Fibroblast of gingiva (primary cell): ENCODE measurements around the gene P2RX6.
"Not testable (repeated sequence)": the region's sequence is repeated elsewhere in the genome, so short reads cannot be mapped to it uniquely, and the experiment has no call there.

ENCODE experiments used
- DNase-seq: peaks from one replicate; pipeline ENCODE4 v3.0.0-alpha.2; 2011; ENCODE audit warnings: low read depth

Gene P2RX6

GRCh38 chr22:21031545-21032036 is 16.6 kb downstream of the P2RX6 start:
- no peak for DNase-seq

DNA sequence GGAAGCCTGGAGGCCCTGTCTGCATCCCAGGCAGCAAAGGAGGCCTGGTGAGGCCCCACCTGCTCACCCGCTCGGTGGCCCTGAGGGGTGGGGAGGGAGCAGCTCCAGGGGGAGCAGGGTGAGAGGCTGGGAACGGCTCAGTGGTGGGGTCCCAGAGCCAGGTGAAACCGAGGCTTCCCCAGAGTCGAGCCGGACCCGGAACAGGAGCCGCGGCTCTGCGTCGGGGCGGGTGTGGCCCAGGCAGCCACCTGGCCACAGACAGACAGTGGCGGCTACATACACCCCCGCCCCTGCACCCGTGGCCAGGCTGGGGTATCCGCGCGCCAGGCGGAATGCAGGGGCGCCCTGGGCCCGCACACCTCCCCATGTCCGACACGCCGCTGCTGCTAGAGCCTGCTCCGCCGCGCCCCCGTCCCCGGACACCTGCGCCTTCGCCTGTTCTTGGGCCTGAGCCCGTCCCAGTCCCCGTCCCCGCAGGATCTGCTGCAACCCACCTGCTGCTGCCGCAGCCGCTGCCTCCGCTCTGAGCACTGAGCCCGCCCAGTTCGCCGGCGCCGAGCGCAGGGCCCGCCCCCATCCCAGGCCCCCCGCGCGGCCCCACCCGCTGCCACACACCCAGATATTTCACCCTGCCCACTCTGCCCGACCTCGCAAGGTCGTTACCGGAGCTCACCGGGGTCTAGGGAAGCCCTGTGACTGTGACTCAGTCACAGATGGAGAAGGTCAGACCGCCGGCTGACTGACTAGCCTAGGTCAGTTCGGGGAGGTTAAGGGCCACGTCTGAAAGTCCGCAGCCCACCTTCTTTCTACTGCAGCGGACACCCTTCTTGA is 17.3 kb downstream of the P2RX6 start, which contains the start of gene SLC7A4:
Gene SLC7A4, minus strand, starts transcription at position 525 of the 831 bp plus-strand sequence. CDS start 749 bp downstream, outside the sequence.
- DNase-seq = no peak

GRCh38 chr22:21032868-21033688 is 18.1 kb downstream of the P2RX6 start:
- no peak for DNase-seq

DNA sequence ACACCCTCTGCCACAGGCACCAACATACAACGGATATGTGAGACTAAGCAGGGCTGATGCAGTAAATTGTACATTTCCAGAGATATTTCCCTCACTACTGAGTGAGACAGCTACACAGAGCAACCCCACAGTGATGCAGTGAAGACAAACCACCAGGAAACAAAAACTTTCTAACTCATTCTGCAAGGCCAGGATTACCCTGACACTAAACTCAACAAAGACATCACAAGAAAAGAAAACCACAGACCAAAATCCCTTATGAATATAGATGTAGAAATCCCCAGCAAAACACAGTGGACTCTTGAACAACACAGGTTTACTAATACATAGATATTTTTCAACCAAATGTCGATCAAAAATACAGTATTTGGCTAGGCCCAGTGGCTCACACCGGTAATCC is 18.9 kb downstream of the P2RX6 start:
- DNase-seq = no peak

- DNase-seq = no peak
Observed at GRCh38 chr22:21034989-21035388, 20.0 kb downstream of the P2RX6 start.

DNA sequence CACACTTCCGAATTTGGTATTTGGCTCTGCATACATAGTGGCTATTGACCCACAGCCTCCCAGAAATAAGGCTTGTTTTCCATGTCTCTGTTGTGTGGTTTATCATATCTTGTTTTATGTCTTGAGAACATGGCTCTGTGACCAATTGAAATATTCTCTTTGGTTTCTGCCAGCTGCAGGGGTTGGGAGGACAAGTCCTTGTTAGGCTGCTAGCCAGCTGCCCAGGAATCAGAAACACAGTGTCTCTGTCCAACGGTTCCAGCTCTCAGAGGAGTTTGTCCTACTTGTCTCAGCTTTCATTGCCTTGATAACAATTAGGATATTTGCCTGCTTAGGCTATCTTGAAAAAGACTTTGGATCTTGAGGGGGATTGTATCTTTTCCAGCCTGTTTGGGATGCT is 23.4 kb downstream of the P2RX6 start:
- peak; percentile 40 for DNase-seq

- not testable (repeated sequence) for DNase-seq
Observed at GRCh38 chr22:21039158-21039557, 24.2 kb downstream of the P2RX6 start.

GRCh38 chr22:21041937-21042336 is 27.0 kb downstream of the P2RX6 start:
- DNase-seq = peak; percentile 45

GRCh38 chr22:21042978-21043859 is 28.3 kb downstream of the P2RX6 start:
- DNase-seq = no peak

DNA sequence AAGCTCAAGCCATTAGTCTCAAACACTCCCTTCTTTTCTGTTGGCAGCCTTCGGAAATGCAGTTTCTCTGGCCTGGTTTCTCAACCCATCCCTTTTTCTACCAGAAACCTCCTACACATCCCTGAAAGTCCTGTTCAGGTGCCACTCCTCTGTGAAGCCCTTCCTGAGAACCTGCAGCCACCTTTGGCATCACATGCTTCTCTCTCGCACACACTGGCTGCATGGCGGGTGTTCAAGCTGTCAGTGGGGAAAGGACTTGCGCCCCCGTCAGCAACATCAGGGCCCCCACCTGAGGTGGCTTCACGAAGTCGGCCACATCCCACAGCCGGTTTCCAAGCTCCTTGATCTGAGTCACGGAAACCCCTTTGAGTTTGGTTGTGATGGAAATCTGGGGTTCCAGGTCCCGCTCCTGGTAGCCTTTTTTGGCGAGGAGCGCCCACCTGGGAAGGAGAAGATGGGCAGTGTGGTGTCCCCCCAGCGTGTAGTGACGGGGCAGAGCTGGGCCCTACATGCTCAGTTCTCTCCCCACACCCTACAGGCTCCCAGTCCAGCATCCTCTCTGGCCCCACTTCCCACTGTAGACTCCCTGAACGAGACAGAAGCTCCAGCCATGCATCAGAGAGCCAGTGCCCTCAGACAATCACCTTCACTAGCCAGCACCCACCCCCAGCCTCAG is 29.0 kb downstream of the P2RX6 start:
- DNase-seq = no peak

DNA sequence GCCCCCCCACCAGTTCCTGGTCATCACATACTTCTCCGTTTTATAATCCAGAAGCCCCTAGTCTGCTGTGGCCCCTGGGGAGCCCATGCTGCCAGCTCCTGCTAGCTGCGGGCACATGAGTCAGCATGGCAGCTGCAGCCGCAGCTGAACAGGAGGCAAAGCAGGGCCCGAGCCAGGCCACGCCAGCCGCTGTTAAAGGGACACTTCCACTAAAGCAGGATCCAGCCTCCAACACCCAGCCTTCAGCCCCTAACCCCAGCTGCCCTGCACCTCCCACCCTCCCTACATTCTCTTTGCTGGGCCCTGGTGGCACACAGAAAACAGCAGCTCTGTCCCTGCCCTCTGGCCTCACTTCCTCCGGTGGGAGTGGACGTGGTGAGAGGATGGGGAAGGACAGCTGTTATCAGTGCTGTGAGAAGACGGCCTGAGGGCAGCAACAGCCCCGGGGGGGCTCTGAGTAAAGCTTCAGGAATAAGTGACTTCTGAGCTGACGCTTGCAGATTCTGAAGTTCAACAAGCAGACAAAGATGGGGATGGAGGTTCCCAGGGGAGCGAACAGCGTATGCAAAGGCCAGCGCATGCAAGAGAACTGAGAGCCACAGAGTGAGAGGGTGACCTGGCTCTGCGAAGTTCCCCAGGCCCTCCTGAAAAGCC is 30.1 kb downstream of the P2RX6 start:
- peak; percentile 70 for DNase-seq

GRCh38 chr22:21045585-21046294 is 30.8 kb downstream of the P2RX6 start, which contains the start of gene LRRC74B:
TSS of gene LRRC74B (plus strand) at chr22:21045946. CDS start at chr22:21045987, 41 bp downstream.
- peak; percentile 91 for DNase-seq

DNA sequence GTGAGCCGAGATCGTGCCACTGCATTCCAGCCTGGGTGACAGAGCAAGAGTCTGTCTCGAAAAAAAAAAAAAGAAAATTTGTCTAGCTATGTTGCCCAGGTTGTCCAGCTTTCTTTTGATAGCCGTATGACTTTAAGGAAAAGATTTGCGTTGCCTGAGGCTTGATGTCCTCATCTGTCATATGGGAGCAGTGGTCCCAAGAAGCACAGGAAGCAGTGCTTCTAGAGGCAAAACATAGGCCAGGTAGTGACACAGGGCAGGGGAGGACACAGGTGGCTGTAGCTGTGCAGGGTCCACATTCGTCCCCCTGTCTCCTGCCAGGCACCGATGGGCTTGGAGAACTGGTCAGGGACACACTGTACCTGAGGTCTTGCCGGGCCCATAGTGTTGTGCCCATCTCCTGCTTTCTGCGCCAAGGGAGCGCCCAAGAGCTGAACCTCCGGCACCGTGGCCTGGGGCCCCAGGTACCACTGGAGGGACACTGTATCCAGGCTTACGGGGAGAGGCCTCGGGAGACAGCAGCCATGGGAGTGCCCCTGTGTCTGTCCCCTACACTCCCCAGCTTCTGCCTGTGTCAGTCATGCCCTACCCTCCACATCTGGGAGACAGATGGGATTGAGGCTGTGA is 32.2 kb downstream of the P2RX6 start:
- DNase-seq = no peak

DNA sequence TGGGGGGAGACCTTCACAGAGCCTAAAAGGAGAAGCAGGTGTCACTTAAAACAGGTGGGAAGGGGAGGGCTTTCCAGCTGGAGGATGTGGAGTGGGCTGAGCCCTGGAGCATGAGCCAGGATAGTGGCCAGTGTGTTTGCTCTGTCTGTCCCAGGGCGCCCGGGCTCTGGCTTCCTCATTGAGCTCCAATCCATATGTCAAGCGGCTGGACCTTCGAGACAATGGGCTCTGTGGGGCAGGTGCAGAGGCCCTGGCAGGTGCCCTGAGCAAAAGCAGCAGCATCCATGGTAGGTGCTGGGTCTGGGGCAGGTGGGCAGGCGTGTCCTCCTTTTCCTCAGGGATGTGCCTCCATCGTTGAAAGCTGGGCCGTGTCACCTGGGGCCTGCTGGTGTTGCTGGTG is 32.8 kb downstream of the P2RX6 start:
- no peak for DNase-seq

DNA sequence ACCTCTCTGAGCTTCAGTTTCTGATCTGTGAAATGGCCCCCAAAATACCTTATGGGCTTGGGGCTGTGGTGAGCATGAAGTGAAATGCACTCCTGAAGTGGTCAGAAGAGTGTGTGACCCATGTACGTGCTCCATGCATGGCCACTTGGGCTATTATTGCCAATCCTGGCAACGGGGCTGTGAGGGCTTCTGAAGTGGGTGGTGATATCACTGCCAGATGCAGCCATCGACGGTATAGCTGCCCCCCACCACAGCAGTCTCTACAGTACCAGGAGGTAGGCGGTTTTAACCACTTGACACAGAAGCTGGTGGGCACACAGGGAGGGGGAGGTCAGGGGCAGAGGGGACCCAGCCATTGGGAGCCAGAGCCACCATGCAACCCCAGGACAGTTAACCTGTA is 33.5 kb downstream of the P2RX6 start:
- not testable (repeated sequence) for DNase-seq

- not testable (repeated sequence) for DNase-seq
Observed at GRCh38 chr22:21048965-21049364, 34.0 kb downstream of the P2RX6 start.

DNA sequence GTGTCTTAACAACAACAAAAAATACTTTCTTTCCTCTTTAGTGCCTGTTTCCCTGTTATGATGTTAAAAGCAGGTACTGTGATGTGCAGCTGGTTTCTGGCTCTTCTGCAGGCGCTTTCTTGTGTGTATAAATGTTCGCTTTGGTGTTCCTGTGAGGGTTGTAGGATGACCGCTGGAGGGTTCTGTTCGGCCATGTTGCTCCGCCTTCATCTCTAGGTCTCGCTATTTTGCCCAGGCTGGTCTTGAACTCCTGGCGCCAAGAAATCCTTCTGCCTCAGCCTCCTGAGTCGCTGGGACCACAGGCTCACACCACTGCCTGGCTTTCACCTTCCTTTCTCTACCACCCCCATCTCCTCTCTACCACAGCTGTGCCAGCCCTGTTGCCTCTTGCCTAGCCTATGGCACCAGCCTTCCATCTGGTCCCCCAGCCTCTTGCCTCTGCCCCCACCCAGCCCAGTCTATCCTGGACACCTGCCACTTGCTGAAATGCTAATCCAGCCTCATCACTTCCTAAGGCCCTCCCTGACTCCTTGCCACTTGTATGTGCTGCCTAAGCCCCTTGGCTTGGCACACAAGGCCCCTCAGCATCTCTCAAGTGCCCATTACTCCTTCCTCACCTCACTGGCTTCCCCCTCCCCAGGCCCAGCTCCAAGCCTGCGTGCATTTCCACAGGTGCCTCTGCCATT is 36.3 kb downstream of the P2RX6 start:
- no peak for DNase-seq

DNA sequence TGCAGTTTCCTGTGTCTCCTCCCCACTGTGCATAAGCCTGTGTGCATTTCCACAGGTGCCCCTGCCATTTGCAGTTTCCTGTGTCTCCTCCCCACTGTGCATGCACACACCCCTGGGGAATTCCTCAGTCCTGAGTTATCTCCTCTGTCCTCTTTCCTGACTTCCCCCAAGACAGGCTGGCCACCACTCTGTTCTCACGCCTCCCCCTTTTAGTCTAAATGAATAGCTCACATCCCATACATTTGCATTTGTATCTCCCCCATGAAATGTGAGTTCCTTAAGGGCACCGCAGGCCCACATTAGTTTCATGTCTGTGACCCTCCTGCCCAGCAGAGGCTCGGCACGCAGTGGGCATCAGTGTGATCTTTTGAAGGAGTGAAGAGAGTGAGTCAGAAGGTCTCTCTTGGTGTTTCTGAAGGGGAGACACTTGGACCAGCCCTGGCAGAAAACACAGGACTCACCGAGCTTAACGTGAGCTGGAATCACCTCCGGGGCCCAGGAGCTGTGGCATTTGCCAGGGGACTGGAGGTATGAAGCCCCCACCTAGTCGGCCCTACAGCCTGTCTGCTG is 37.0 kb downstream of the P2RX6 start:
- DNase-seq = no peak
